Caco-2 (cell line): ENCODE results near the gene BCAM. TPM values are rescaled to one million over a fixed set of nuclear protein-coding genes. Genes with fewer than 3 reads are reported as not detected.

Source experiments
- BruUV-seq: library from RNA; stranded (reverse); fragments of 400-500 nt; replicated peaks from 2 replicates; lab custom pipeline; 2021; lab: Mats Ljungman, UMichigan
- CTCF ChIA-PET: fragments of 300-600 bp; sonication (Branson Sonifier 250); formaldehyde crosslinking; loops from one replicate; lab custom pipeline; 2022; ENCODE audit warnings: antibody characterized with exemption; lab: Charles Lee
- POLR2A ChIA-PET: fragments of 300-600 bp; sonication (Branson Sonifier 250); formaldehyde crosslinking; loops from one replicate; lab custom pipeline; 2022; ENCODE audit warnings: antibody characterized with exemption; lab: Charles Lee
- DNase-seq, 2 experiments: peaks; one replicate each; pipeline versions ENCODE4 v3.0.0 to v3.0.0-alpha.2; 2020 to 2022
- H3K27me3 ChIP-seq: replicated peaks from 2 replicates; pipeline ENCODE4 v1.6.0; 2011; ENCODE audit warnings: low read length; ENCODE audit not compliant: control insufficient read depth, insufficient read depth
- H3K36me3 ChIP-seq: 2 replicates; pipeline ENCODE4 v1.5.1; 2011; ENCODE audit warnings: low read length; ENCODE audit not compliant: control insufficient read depth, insufficient read depth
- H3K4me1 ChIP-seq: fragments of 250-450 bp; sonication (Bioruptor Pico); 2 replicates; pipeline ENCODE4 v1.5.1; 2020; ENCODE audit warnings: mild to moderate bottlenecking
- H3K4me3 ChIP-seq: 2 replicates; pipeline ENCODE4 v1.5.1; 2011; ENCODE audit warnings: low read depth, mild to moderate bottlenecking, control low read depth, low read length
- H3K9me3 ChIP-seq: fragments of 250-450 bp; sonication (Bioruptor Pico); 2 replicates; pipeline ENCODE4 v1.5.1; 2020; ENCODE audit warnings: mild to moderate bottlenecking, moderate library complexity
- H3K27ac Mint-ChIP-seq: one replicate; pipeline ENCODE4 v1.8.0; 2022; ENCODE audit warnings: mixed read lengths; ENCODE audit not compliant: unreplicated experiment
- H3K27me3 Mint-ChIP-seq: one replicate; pipeline ENCODE4 v1.8.0; 2022; ENCODE audit warnings: mixed read lengths; ENCODE audit not compliant: insufficient read depth, unreplicated experiment
- H3K36me3 Mint-ChIP-seq: one replicate; pipeline ENCODE4 v1.8.0; 2022; ENCODE audit warnings: mild to moderate bottlenecking, mixed read lengths; ENCODE audit not compliant: insufficient read depth, unreplicated experiment
- H3K4me1 Mint-ChIP-seq: one replicate; pipeline ENCODE4 v1.8.0; 2022; ENCODE audit warnings: low read depth, mixed read lengths; ENCODE audit not compliant: unreplicated experiment
- H3K4me3 Mint-ChIP-seq: one replicate; pipeline ENCODE4 v1.8.0; 2022; ENCODE audit warnings: mild to moderate bottlenecking, moderate library complexity, mixed read lengths; ENCODE audit not compliant: unreplicated experiment
- H3K9me3 Mint-ChIP-seq: one replicate; pipeline ENCODE4 v1.8.0; 2022; ENCODE audit warnings: mixed read lengths; ENCODE audit not compliant: unreplicated experiment
- intact Hi-C: fragments of 100-400 bp; cut with micrococcal nuclease; formaldehyde crosslinking; loops from one replicate; pipeline ENCODE4 v1.10.0; 2022; ENCODE audit not compliant: unreplicated experiment
- total RNA-seq: library from RNA; stranded (reverse); gene quantifications from 2 replicates; pipeline ENCODE4 v1.2.3, GENCODE V29; 2022
- TF ChIP-seq, protein P1 (sequence below), 2 experiments: fragments of 200-600 bp in 1 of 2; IDR thresholded peaks; 1 replicate in 1 of 2; 2 replicates in 1 of 2; pipeline versions ENCODE4 v1.5.1 to v1.8.0; 2011 to 2022; ENCODE audit warnings: antibody characterized with exemption in 1 of 2, control low read depth in 1 of 2, inconsistent platforms in 1 of 2, low read depth in 1 of 2, low read length in 1 of 2, mild to moderate bottlenecking in 1 of 2, moderate library complexity in 1 of 2; ENCODE audit not compliant: insufficient read depth in 1 of 2, severe bottlenecking in 1 of 2, unreplicated experiment in 1 of 2

The BCAM gene
- total RNA-seq, 1 experiment from 2014 or later, result 244 TPM

DNA sequence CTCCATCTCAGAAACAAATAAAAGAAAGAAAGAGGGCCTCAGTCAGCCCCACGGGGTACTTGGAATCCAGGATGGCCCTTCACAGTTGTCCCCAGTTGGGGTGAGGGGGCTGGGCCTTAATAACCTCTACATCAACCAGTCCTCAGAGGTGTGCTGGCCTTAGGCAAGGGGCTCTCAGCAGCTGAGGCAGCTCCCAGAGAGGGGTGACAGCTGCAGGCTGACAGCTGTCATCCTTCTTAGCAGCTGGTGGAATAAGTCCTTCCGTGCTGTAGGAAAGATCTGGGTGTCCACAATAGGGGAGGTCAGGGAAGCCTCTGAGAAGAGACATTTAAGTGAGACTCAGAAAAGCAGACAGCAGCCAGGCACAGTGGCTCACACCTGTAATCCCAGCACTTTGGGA lies 7.4 kb downstream of the BCAM start:
- no peaks in the 10 kb centered on the region for H3K9me3 Mint-ChIP-seq
- BruUV-seq, result no TSS peak
- Histone ChIP-seq H3K36me3 (peaks cover 12% of the 10 kb centered on the region), H3K27me3 (no peaks in the 10 kb centered on the region), H3K4me3 (no peak overlapping the region), H3K4me1 (peaks cover 11% of the 10 kb centered on the region), H3K9me3 (no peaks in the 10 kb centered on the region)
- ChIA-PET CTCF (no interaction called here), POLR2A (no interaction called here)
- intact Hi-C loops, result no loop called here
- TF ChIP-seq, protein P1, sequence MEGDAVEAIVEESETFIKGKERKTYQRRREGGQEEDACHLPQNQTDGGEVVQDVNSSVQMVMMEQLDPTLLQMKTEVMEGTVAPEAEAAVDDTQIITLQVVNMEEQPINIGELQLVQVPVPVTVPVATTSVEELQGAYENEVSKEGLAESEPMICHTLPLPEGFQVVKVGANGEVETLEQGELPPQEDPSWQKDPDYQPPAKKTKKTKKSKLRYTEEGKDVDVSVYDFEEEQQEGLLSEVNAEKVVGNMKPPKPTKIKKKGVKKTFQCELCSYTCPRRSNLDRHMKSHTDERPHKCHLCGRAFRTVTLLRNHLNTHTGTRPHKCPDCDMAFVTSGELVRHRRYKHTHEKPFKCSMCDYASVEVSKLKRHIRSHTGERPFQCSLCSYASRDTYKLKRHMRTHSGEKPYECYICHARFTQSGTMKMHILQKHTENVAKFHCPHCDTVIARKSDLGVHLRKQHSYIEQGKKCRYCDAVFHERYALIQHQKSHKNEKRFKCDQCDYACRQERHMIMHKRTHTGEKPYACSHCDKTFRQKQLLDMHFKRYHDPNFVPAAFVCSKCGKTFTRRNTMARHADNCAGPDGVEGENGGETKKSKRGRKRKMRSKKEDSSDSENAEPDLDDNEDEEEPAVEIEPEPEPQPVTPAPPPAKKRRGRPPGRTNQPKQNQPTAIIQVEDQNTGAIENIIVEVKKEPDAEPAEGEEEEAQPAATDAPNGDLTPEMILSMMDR (IDR thresholded peaks at IDR 0.05; ENCODE audit: insufficient read depth in 1 of 2, low read depth in 1 of 2, low read length in 1 of 2, severe bottlenecking in 1 of 2, unreplicated experiment in 1 of 2), result no peak
- peaks cover 72% of the 10 kb centered on the region for H3K36me3 Mint-ChIP-seq
- H3K4me3 Mint-ChIP-seq, result no peak overlapping the region
- DNase-seq, result no peak
- H3K27me3 Mint-ChIP-seq, result no peaks in the 10 kb centered on the region
- no peak overlapping the region for H3K27ac Mint-ChIP-seq
- peaks cover 41% of the 10 kb centered on the region for H3K4me1 Mint-ChIP-seq

DNA sequence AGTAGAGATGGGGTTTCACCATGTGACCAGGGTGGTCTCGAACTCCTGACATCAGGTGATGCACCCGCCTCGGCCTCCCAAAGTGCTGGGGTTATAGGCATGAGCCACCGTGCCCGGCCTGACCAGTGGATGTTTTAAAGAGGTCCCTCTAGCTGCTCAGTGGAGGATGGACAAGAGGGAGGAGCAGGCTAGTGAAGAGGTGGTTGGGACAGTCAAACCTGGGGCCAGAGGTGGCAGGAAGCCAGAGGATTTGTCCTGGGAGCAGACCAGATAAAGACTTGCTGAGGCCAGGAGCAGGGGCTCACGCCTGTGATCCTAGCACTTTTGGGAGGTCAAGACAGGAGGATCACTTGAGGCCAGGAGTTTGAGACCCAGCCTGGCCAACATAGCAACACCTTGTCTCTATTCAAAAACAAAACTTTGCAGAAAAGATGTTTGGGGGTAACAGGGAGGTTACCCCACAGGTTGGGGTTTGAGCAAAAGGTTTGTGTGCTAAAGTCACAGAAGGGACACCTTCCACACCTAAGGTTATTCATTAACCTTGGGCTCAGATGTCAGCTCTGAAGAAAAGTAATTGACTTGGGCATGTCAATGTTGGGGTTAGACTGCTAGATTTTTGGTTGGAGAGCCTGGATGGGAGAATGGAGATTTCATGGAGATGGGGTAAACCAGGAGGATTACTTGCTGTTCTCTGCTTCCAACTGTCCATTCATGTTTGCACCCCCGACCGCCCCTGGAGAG lies 9.0 kb downstream of the BCAM start:
- H3K4me3 Mint-ChIP-seq, result no peak overlapping the region
- TF ChIP-seq, protein P1 (IDR thresholded peaks at IDR 0.05; ENCODE audit: insufficient read depth in 1 of 2, low read depth in 1 of 2, low read length in 1 of 2, severe bottlenecking in 1 of 2, unreplicated experiment in 1 of 2), result no peak
- H3K36me3 Mint-ChIP-seq, result peaks cover 69% of the 10 kb centered on the region
- H3K4me1 Mint-ChIP-seq, result peaks cover 37% of the 10 kb centered on the region
- POLR2A ChIA-PET, result interaction anchor here (0.5 to 0.6 kb wide), 3 partner anchors 16 to 536 kb away, joined by 3 to 6 read pairs (median 4); no protein-coding TSS in a partner anchor
- peaks cover 12% of the 10 kb centered on the region for H3K36me3 ChIP-seq
- no peak for DNase-seq
- BruUV-seq, result no TSS peak
- H3K4me1 ChIP-seq, result peaks cover 11% of the 10 kb centered on the region
- peak overlapping the region; percentile 77 for H3K27ac Mint-ChIP-seq
- no peaks in the 10 kb centered on the region for H3K27me3 ChIP-seq
- CTCF ChIA-PET, result interaction anchor here (0.7 to 0.9 kb wide), 2 partner anchors 10 to 94 kb away, joined by 3 read pairs; no protein-coding TSS in a partner anchor
- no peaks in the 10 kb centered on the region for H3K9me3 Mint-ChIP-seq
- no peak overlapping the region for H3K4me3 ChIP-seq
- no peaks in the 10 kb centered on the region for H3K27me3 Mint-ChIP-seq
- no peaks in the 10 kb centered on the region for H3K9me3 ChIP-seq
- intact Hi-C loops, result no loop called here

DNA sequence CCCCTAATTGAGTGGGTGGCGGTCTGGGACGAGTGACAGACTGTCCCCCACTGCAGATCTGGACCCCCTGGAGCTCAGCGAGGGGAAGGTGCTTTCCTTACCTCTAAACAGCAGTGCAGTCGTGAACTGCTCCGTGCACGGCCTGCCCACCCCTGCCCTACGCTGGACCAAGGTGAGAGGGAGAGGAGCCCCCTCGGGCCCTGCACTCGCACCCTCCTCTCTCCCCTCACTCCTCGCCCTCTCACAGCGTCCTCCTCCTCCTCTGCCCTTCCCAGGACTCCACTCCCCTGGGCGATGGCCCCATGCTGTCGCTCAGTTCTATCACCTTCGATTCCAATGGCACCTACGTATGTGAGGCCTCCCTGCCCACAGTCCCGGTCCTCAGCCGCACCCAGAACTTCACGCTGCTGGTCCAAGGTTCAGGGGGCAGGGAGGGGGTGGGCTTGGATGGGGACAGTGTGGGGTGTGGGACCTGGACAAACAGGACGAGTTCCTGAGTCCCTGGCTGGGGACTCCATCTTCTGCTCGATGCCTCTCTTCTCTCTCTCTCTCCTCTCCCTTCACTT lies 9.6 kb downstream of the BCAM start:
- H3K4me3 ChIP-seq, result no peak overlapping the region
- H3K36me3 ChIP-seq, result peaks cover 9% of the 10 kb centered on the region
- DNase-seq, result no peak
- no peaks in the 10 kb centered on the region for H3K9me3 ChIP-seq
- ChIA-PET CTCF (interaction anchor here (0.7 kb wide), 1 partner anchor 10 kb away, joined by 3 read pairs; no protein-coding TSS in a partner anchor), POLR2A (interaction anchor here (0.5 kb wide), 1 partner anchor 16 kb away, joined by 4 read pairs; no protein-coding TSS in a partner anchor)
- intact Hi-C loops, result no loop called here
- Mint-ChIP-seq H3K27ac (peak overlapping the region; percentile 77), H3K4me3 (no peak overlapping the region), H3K9me3 (no peaks in the 10 kb centered on the region), H3K27me3 (no peaks in the 10 kb centered on the region), H3K36me3 (peaks cover 64% of the 10 kb centered on the region), H3K4me1 (peaks cover 39% of the 10 kb centered on the region)
- TF ChIP-seq, protein P1 (IDR thresholded peaks at IDR 0.05; ENCODE audit: insufficient read depth in 1 of 2, low read depth in 1 of 2, low read length in 1 of 2, severe bottlenecking in 1 of 2, unreplicated experiment in 1 of 2), result no peak
- no TSS peak for BruUV-seq
- H3K27me3 ChIP-seq, result no peaks in the 10 kb centered on the region
- peaks cover 11% of the 10 kb centered on the region for H3K4me1 ChIP-seq
